ENCODE measurements around the gene AURKB.

DNA sequence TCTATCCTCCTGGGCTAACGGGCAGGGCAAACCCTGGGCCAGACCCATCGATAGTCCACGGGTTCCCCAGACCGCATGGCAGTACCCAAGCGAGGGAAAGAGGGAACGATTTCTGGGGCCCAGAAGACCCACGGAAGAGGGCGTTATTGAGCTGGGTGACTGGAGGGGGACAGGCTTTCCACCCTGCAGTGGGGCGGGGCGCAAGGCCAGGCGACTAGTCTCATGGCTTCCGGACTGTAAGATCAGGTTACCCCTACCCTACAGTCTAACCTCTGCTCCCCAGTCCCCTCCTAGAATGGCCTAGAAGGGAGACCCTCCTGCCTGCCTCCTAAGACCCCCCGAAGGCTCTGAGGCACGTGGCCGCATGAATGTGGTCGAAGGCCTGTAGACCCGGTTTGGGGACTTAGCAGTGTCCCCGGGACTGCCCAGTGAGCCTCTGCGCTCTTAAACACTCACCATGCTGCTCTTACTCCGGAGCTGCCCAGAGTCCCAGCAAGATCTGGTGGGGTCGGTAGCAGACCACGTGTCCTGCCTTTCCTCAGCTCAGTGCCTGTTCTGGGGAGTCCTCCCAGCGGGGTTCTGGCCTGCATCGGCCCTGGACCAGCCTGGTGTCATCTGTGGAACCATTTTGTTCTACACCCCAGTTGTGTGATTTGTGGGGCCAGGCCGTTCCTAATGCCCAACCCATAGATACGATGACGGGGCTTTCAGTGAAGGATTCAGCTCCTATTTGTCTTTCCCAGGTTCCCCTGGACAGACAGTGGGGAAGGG lies 13.2 kb upstream of the AURKB start:
- TF ChIP-seq CTCF (IDR thresholded peaks at IDR 0.05) (no peak), EP300 (IDR thresholded peaks at IDR 0.05; ENCODE audit: low read depth) (no peak), POLR2A (IDR thresholded peaks at IDR 0.05) (peak; percentile 27), POLR2AphosphoS5 (IDR thresholded peaks at IDR 0.05) (no peak)
